GM12873 (cell line): Measurements from ENCODE around the gene VAMP5.

Source experiments
- TF ChIP-seq, protein P1 (sequence below): IDR thresholded peaks from 2 replicates; pipeline ENCODE4 v1.5.1; 2012; ENCODE audit warnings: low read depth, mild to moderate bottlenecking, moderate library complexity, low read length, control low read depth; ENCODE audit not compliant: insufficient read depth; ENCODE audit errors: missing control alignments

VAMP5 gene

DNA sequence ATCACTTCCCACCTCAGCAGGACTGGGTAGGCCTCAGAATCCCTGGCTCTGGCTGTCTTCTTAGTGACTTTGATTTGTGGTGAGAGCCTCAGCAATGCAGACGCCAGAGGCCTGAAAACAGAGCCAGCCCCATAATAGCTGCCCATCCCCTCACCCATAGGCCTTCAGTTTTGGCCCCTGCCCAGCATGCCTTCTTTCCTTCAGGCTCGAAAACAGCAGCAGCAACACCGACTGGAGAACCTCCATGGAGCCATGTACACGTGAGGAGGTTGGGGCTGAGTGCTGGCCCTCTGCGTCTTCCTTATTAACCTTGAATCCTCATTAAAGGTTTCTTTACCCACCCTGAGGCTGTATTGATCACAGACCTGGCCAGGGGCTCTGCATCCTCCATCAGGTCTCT is 13.0 kb downstream of the VAMP5 start:
- TF ChIP-seq, protein P1, sequence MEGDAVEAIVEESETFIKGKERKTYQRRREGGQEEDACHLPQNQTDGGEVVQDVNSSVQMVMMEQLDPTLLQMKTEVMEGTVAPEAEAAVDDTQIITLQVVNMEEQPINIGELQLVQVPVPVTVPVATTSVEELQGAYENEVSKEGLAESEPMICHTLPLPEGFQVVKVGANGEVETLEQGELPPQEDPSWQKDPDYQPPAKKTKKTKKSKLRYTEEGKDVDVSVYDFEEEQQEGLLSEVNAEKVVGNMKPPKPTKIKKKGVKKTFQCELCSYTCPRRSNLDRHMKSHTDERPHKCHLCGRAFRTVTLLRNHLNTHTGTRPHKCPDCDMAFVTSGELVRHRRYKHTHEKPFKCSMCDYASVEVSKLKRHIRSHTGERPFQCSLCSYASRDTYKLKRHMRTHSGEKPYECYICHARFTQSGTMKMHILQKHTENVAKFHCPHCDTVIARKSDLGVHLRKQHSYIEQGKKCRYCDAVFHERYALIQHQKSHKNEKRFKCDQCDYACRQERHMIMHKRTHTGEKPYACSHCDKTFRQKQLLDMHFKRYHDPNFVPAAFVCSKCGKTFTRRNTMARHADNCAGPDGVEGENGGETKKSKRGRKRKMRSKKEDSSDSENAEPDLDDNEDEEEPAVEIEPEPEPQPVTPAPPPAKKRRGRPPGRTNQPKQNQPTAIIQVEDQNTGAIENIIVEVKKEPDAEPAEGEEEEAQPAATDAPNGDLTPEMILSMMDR, result no peak

DNA sequence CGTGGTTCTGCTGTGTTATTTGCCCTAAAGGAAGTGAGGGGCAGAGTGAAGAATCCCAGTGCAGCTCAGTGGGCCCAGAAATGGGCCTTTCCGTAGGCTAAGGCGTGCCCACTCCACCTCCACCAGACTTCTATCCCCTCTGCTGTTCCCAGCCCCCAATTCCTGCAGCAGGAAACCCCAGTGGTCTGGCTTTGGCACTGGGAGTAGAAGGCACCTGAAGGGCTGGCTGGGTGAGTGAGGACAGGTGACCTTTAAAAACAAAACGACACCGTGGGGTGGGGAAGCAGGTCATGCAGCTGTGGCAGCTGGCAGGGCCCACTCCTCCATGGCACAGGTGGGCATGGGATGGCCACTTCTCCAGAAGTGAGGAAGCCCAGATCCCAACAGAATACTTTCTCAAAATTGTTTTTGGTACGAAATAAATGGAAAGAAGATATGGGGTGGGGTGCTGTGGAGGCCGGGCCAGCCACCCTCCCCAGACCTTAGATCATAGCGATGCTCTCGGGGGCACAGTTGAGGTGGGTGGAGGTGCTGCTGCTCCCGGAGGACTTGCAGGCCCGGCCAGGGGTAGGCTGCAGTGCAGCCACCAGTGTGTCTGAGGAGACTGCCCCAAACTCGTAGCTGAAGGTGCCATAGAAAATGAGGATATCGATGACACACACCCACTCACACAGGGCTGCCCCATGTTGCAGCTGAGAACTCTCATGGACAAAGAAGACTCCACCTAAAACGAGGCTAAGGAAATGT is 14.5 kb downstream of the VAMP5 start:
- TF ChIP-seq, protein P1, result no peak

GRCh38 chr2:85599468-85600234 is 15.4 kb downstream of the VAMP5 start:
- TF ChIP-seq, protein P1, result no peak

DNA sequence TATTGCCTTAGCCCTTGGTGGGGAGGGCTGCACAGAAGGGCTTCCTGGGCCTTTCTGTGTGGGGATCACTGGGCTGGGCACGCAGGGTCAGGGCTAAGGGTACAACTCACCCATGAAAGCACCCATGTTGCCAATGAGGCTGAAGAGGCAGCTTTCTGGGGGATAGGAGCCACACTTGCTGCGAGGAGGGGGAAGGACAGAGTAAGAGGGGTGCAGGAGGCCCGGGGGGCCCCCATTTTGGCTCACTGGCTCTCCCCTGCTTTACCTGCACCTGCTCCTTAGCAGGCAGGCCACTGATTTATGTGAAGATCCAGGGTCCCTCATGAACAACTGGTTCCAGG is 16.0 kb downstream of the VAMP5 start:
- TF ChIP-seq, protein P1, result no peak

- TF ChIP-seq, protein P1, result no peak
Observed at GRCh38 chr2:85600951-85601770, 16.9 kb downstream of the VAMP5 start.

DNA sequence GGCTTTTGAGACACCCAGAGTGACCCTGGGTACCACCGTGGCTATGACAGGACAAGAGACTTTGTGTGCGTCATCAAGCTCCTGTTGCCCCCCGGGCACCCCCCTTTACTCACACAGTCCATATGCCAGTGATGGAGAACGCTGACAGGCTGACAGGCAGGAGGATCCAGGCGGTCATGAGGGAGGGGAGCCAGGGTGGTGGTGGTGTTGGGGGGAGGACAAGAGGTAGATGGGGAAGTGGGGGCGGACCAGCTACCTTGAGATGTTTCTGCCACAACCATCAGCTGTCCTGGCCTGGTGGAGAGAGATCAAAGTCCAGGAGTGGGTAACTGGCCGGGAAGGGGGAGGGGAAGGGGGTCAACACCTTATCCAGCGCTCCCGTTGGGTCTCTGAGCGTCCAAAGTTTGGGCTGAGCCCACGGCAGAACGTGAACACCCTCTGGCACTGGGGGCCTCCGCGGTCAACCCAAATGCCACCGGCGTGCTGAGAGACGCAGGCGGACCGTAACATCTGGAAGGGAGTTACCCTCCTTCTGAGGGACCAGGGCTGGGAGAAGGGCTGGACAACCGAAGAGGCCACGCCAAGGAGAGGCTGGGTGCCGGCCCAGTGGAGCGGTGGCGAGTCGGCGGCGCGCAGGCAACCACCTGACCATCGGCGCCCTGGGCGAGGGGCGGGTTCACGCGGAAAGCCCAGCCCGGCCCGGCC is 17.7 kb downstream of the VAMP5 start:
- TF ChIP-seq, protein P1, result no peak
